Thyroid gland (tissue), 4 donors: ENCODE data around the gene PCDHB7.
"Not testable (repeated sequence)": the region's sequence is repeated elsewhere in the genome, so short reads cannot be mapped to it uniquely, and the experiment has no call there.

Source experiments
- CTCF ChIP-seq, 6 experiments: fragments of 200-600 bp in 3 of 6; fragments of 450-650 bp in 3 of 6; sonication (generic) in 3 of 6; IDR thresholded peaks; one replicate each; pipeline ENCODE4 v1.5.1; 2016 to 2019; ENCODE audit warnings: antibody characterized with exemption in 6 of 6, mild to moderate bottlenecking in 2 of 6, inconsistent platforms in 1 of 6, moderate library complexity in 1 of 6
- POLR2A ChIP-seq, 2 donors: fragments of 450-650 bp; IDR thresholded peaks; one replicate each; pipeline ENCODE4 v1.6.1; 2017; ENCODE audit warnings: antibody characterized with exemption in 2 of 2, mild to moderate bottlenecking in 2 of 2, moderate library complexity in 1 of 2

- TF ChIP-seq CTCF, POLR2A (IDR thresholded peaks at IDR 0.05): not testable (repeated sequence)
These were observed 11.8 kb downstream of the PCDHB7 start for GRCh38 chr5:141184117-141184855.
